ENCODE data around the gene GPATCH8. TPM values are rescaled to one million over a fixed set of nuclear protein-coding genes. Genes with fewer than 3 reads are reported as not detected.

The GPATCH8 gene
- total and polyA plus RNA-seq, 5 donors from 2014 or later: 24.0 to 87.7 (median 25.5) TPM

DNA sequence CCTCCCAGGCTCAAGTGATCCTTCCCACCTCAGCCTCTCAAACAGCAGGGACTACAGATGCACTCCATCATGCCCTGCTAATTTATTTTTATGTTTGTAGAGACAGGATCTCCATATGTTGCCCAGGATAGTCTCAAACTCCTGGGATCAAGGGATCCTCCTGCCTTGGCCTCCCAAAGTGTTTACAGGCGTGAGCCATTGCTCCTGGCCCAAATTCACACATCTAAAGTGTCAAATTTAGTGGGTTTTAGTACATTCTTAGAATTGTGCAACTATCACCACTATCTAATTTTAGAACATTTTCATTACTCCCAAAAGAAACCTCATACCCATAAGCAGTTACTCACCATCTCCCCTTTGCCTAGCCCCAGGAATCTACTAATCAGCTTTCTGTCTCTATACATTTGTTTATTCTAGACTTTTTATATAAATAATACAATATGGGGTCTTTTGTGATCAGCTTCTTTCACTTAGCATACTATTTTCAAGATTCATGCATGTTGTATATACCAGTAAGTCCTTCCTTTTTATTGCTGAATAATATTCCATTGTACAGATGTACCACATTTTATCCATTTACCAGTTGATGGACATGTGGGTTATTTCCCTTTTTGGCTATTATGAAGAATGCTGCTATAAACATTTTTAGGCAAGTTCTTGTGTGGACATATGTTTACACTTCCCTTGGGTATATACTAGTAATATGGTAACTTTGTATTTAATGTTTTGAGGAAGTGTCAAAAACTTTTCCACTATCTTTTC is 88.6 kb downstream of the GPATCH8 start:
- no peak overlapping the region for H3K4me3 Mint-ChIP-seq
- no peak for DNase-seq
- Histone ChIP-seq H3K36me3 (ENCODE audit: control insufficient read depth, insufficient read depth, low read length) (peaks cover 29% of the 10 kb centered on the region), H3K4me1 (ENCODE audit: control insufficient read depth, insufficient read depth, low read length, poor library complexity, severe bottlenecking) (no peaks in the 10 kb centered on the region), H3K27me3 (ENCODE audit: control insufficient read depth, insufficient read depth, low read length) (no peaks in the 10 kb centered on the region), H3K9me3 (ENCODE audit: control insufficient read depth in 2 of 2, low read length in 2 of 2) (no peaks in the 10 kb centered on the region), H3K27ac (ENCODE audit: insufficient read depth, low read length, poor library complexity, severe bottlenecking) (no peak overlapping the region), H3K4me3 (ENCODE audit: low read depth, low read length) (no peak overlapping the region)
- H3K36me3 Mint-ChIP-seq: peaks cover 27% of the 10 kb centered on the region
- H3K4me1 Mint-ChIP-seq: peaks cover 0 to 15% (median 5%) of the 10 kb centered on the region in 4 donors
- H3K27me3 Mint-ChIP-seq: no peaks in the 10 kb centered on the region
- peak overlapping the region in 1 of 3 donors; percentile 20 for H3K27ac Mint-ChIP-seq
- ATAC-seq (ENCODE audit: low read depth in 2 of 2): no peak
- H3K9me3 Mint-ChIP-seq: no peaks in the 10 kb centered on the region

DNA sequence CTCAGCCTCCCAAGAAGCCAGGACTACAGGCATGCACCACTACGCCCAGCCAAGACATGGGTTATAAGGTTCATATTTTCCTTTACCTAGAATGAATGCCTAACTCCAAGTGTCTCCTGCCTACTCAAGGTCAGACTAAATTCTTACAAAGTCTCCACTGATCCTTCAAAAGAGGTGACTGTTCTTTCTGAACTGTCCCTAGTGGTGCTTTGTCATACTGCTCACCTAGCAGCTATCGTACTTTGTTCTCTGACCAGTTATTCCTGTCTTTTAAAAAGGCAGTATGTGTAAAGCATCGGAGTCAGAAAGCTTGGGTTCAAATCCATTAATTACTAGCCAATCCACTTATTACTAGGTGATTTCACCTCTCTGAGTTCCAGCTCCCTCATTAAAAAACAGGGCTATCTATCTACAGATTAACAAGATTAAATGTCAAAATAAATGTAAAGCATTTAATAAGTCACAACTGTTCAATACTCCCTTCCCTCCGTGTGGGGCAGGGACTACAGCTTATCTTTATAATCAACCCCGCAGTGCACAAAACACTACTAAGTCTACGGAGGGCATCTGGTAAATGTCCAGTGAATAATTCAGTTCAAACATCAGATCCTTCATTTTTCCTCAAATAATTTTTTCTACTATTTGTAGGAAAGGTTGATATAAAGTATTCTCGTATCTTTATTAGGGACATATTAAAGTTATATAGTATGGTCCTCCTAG is 93.7 kb downstream of the GPATCH8 start:
- peaks cover 26% of the 10 kb centered on the region for H3K36me3 Mint-ChIP-seq
- DNase-seq (no peak), ATAC-seq (ENCODE audit: low read depth in 2 of 2) (no peak)
- H3K36me3 ChIP-seq (ENCODE audit: control insufficient read depth, insufficient read depth, low read length): peaks cover 23% of the 10 kb centered on the region
- H3K9me3 ChIP-seq (ENCODE audit: control insufficient read depth in 2 of 2, low read length in 2 of 2): no peaks in the 10 kb centered on the region
- no peak overlapping the region for H3K27ac Mint-ChIP-seq
- no peak overlapping the region for H3K4me3 ChIP-seq (ENCODE audit: low read depth, low read length)
- H3K27ac ChIP-seq (ENCODE audit: insufficient read depth, low read length, poor library complexity, severe bottlenecking): no peak overlapping the region
- no peaks in the 10 kb centered on the region for H3K4me1 ChIP-seq (ENCODE audit: control insufficient read depth, insufficient read depth, low read length, poor library complexity, severe bottlenecking)
- H3K4me1 Mint-ChIP-seq: peaks cover 0 to 10% (median 6%) of the 10 kb centered on the region in 4 donors
- H3K27me3 Mint-ChIP-seq: no peaks in the 10 kb centered on the region
- no peaks in the 10 kb centered on the region for H3K27me3 ChIP-seq (ENCODE audit: control insufficient read depth, insufficient read depth, low read length)
- H3K9me3 Mint-ChIP-seq: no peaks in the 10 kb centered on the region
- no peak overlapping the region for H3K4me3 Mint-ChIP-seq

DNA sequence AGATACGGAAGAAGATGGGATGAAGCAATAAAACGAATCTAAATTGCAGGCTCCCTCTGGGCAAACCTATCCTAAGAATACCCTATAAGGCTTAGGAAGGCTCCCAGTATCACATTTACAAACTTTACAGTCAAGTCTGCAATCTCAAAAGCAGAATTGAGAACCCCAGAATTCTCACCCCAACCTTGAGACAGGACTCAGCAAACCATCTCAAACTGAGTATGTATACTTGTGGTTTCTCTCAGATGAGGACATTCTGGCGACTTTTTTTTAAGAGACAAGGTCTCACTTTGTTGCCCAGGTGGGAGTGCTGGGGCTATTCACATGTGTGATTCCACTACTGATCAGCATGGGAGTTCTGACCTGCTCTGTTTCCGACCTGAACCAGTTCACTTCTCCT is 94.4 kb downstream of the GPATCH8 start:
- Mint-ChIP-seq H3K36me3 (peaks cover 23% of the 10 kb centered on the region), H3K4me3 (no peak overlapping the region), H3K27me3 (no peaks in the 10 kb centered on the region), H3K4me1 (peaks cover 0 to 10% (median 6%) of the 10 kb centered on the region in 4 donors), H3K27ac (peak overlapping the region in 1 of 3 donors; percentile 80), H3K9me3 (no peaks in the 10 kb centered on the region)
- no peaks in the 10 kb centered on the region for H3K27me3 ChIP-seq (ENCODE audit: control insufficient read depth, insufficient read depth, low read length)
- ATAC-seq (ENCODE audit: low read depth in 2 of 2) (no peak), DNase-seq (no peak)
- no peaks in the 10 kb centered on the region for H3K4me1 ChIP-seq (ENCODE audit: control insufficient read depth, insufficient read depth, low read length, poor library complexity, severe bottlenecking)
- peaks cover 27% of the 10 kb centered on the region for H3K36me3 ChIP-seq (ENCODE audit: control insufficient read depth, insufficient read depth, low read length)
- H3K27ac ChIP-seq (ENCODE audit: insufficient read depth, low read length, poor library complexity, severe bottlenecking): no peak overlapping the region
- no peaks in the 10 kb centered on the region for H3K9me3 ChIP-seq (ENCODE audit: control insufficient read depth in 2 of 2, low read length in 2 of 2)
- no peak overlapping the region for H3K4me3 ChIP-seq (ENCODE audit: low read depth, low read length)

DNA sequence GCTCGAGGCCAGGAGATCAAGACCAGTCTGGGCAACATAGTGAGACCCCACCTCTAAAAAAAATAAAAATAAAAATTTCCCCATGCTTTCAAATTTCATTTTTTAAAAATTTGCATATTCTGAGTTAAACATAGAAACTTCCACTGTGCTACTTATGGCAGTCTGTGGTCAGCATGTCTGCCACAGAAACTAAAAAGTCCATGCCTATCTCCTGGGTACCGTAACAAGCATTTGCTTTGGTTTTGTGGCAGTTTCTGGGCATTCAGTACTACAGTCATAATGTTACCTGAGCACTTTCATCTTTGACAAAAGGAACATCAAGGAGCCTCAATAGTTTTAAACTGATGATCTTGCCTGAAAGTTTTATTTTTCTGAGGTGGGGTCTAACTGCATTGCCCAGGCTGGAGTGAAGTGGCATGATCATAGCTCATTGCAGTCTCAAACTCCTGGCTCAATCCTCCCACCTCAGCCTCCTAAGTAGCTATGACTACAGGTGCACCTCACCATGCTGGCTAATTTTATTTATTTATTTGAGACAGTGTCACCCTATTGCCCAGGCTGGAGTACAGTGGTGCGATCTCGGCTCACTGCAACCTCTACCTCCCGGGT is 100.5 kb downstream of the GPATCH8 start:
- H3K27me3 ChIP-seq (ENCODE audit: control insufficient read depth, insufficient read depth, low read length): no peaks in the 10 kb centered on the region
- Mint-ChIP-seq H3K27me3 (no peaks in the 10 kb centered on the region), H3K4me3 (no peak overlapping the region), H3K36me3 (peaks cover 53% of the 10 kb centered on the region), H3K4me1 (peaks cover 0 to 10% (median 3%) of the 10 kb centered on the region in 4 donors), H3K27ac (peak overlapping the region in 1 of 3 donors; percentile 11), H3K9me3 (peaks cover 0 to 2% (median 0%) of the 10 kb centered on the region in 7 donors)
- H3K36me3 ChIP-seq (ENCODE audit: control insufficient read depth, insufficient read depth, low read length): peaks cover 61% of the 10 kb centered on the region
- ATAC-seq (ENCODE audit: low read depth in 2 of 2) (no peak), DNase-seq (no peak)
- H3K27ac ChIP-seq (ENCODE audit: insufficient read depth, low read length, poor library complexity, severe bottlenecking): no peak overlapping the region
- H3K9me3 ChIP-seq (ENCODE audit: control insufficient read depth in 2 of 2, low read length in 2 of 2): no peaks in the 10 kb centered on the region
- no peaks in the 10 kb centered on the region for H3K4me1 ChIP-seq (ENCODE audit: control insufficient read depth, insufficient read depth, low read length, poor library complexity, severe bottlenecking)
- no peak overlapping the region for H3K4me3 ChIP-seq (ENCODE audit: low read depth, low read length)

DNA sequence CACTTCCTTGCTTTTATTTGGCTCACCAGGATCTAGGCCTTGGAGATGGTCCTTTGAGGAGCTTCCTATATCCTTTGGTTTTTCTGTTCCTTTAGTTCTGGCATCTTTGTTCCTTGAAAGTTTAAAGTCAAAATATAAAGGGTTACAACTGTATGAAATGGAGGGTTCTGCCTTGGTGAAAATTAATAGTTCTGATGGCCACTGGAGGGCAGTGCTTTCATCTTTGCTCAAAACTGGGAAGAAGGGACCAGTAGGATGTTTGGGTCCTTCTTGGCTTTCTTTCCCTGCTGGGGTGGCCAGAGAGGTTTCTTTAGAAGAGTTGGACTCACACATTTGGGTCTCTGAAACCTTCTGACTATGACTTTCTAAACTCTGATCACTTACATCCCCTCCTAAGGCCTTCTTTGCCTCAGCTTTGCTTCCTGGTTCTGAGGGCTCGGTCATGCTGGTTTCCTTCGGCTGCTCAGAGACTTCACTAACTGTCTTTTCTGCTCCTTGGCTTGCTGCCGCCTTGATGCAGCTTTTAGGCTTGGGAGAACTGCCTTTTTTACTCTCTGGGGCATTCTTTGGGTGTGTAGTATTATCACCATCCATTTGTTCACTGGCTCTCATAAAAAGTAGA is 102.9 kb downstream of the GPATCH8 start:
- peaks cover 1 to 5% (median 4%) of the 10 kb centered on the region in 4 donors for H3K4me1 Mint-ChIP-seq
- peaks cover 48% of the 10 kb centered on the region for H3K36me3 Mint-ChIP-seq
- H3K27me3 Mint-ChIP-seq: no peaks in the 10 kb centered on the region
- no peak overlapping the region for H3K27ac Mint-ChIP-seq
- Histone ChIP-seq H3K27ac (ENCODE audit: insufficient read depth, low read length, poor library complexity, severe bottlenecking) (no peak overlapping the region), H3K36me3 (ENCODE audit: control insufficient read depth, insufficient read depth, low read length) (peaks cover 61% of the 10 kb centered on the region), H3K27me3 (ENCODE audit: control insufficient read depth, insufficient read depth, low read length) (no peaks in the 10 kb centered on the region), H3K9me3 (ENCODE audit: control insufficient read depth in 2 of 2, low read length in 2 of 2) (no peaks in the 10 kb centered on the region), H3K4me3 (ENCODE audit: low read depth, low read length) (no peak overlapping the region), H3K4me1 (ENCODE audit: control insufficient read depth, insufficient read depth, low read length, poor library complexity, severe bottlenecking) (no peaks in the 10 kb centered on the region)
- no peak for DNase-seq
- no peak for ATAC-seq (ENCODE audit: low read depth in 2 of 2)
- no peak overlapping the region for H3K4me3 Mint-ChIP-seq
- H3K9me3 Mint-ChIP-seq: peaks cover 0 to 2% (median 0%) of the 10 kb centered on the region in 7 donors

DNA sequence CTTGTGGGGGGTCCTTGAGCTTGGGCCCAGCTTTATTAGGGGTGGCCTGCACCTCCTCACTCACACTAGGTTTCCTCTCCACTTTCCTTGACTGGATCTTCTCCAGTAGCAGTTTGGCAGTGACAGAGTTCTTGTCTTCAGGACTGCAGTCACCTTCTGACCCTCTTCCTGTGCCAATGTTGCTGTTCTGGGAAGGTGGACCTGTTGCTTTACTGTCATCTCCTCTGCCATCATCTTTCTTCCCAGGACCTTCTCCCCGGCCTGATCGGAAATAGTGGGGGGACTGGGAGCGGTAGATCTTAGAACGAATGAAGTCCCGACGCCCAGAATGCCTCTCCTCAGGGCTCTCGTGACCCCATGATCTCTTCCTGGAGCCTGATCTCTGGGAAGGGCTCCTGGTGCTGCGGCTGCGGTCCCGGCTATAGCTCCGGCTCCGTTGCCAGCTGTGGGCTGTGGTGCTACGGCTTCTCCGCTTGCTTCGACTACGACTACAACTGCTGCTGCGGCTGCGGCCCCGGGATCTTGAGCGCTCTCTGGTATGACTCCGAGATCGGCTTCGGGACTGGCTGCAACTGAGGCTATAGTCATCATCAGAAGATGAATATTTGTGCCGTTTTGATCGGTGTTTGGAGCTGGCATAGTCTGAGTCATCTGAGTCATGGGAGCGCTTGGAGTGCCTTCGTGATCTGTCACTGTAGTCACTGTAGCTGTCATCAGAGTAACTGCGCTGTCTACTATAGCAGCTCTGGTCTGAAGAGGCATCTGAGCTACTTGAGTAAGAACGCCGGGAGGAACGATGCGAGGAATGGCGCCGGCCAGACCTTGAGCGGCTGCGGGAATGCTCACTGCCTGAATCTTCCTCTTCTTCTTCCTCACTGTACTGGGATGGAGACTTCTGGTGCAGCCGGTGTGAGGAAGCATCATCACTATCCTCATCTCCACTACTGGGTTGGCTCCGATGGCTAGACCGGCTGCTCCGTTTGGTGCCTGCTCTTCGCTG is 104.2 kb downstream of the GPATCH8 start:
- H3K36me3 ChIP-seq (ENCODE audit: control insufficient read depth, insufficient read depth, low read length): peaks cover 51% of the 10 kb centered on the region
- H3K36me3 Mint-ChIP-seq: peaks cover 44% of the 10 kb centered on the region

More for the DNA sequence above, 104.2 kb downstream of the GPATCH8 start:
- Mint-ChIP-seq H3K27me3 (no peaks in the 10 kb centered on the region), H3K27ac (peak overlapping the region in 2 of 3 donors; percentile 26 to 94), H3K4me1 (peaks cover 0 to 4% (median 3%) of the 10 kb centered on the region in 4 donors), H3K4me3 (no peak overlapping the region), H3K9me3 (peaks cover 0 to 2% (median 0%) of the 10 kb centered on the region in 7 donors)
- Histone ChIP-seq H3K4me3 (ENCODE audit: low read depth, low read length) (no peak overlapping the region), H3K27me3 (ENCODE audit: control insufficient read depth, insufficient read depth, low read length) (no peaks in the 10 kb centered on the region), H3K4me1 (ENCODE audit: control insufficient read depth, insufficient read depth, low read length, poor library complexity, severe bottlenecking) (no peaks in the 10 kb centered on the region), H3K27ac (ENCODE audit: insufficient read depth, low read length, poor library complexity, severe bottlenecking) (no peak overlapping the region), H3K9me3 (ENCODE audit: control insufficient read depth in 2 of 2, low read length in 2 of 2) (no peaks in the 10 kb centered on the region)
- ATAC-seq (ENCODE audit: low read depth in 2 of 2): no peak
- no peak for DNase-seq

Measured in CD4-positive, CD25-positive, alpha-beta regulatory T cell (primary cell).